ENCODE results near the gene RIMOC1. TPM values are rescaled to one million over a fixed set of nuclear protein-coding genes. Genes with fewer than 3 reads are reported as not detected.

The RIMOC1 gene
- total and polyA plus RNA-seq, 2 donors (not counting 1 experiment from before 2014, with no cell fraction given), result 5.3 to 33.1 TPM

DNA sequence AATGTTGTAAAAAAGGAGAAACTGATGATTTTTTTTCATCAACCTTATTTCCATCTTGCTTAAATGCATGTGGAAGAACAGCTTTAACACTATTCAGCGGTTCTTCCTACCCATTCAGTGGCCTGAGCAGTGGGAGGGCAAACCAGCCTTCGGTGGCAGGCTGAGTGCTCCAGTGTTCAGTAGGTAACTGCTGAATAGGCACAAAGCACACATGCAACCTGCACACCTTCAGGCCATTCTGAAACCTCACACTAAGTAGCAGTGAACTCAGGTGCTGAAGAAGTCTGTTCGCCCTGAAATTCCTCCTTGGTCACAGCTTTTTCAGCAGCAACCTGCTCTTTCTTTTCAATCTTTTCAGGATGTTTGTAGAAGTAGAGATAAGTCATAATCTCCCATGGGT, 47.1 kb downstream of the RIMOC1 start:
- Histone ChIP-seq H3K4me2 (replicated peaks; ENCODE audit: low read depth, low read length, poor library complexity, severe bottlenecking) (no peak overlapping the region), H4K20me1 (ENCODE audit: control insufficient read depth, insufficient read depth, low read length, poor library complexity, severe bottlenecking) (no peaks in the 10 kb centered on the region), H3K9me3 (ENCODE audit: control extremely low read depth in 1 of 3, control insufficient read depth in 2 of 3, insufficient read depth in 1 of 3, low read length in 2 of 3) (no peaks in the 10 kb centered on the region), H3K4me1 (ENCODE audit: control insufficient read depth in 2 of 2, insufficient read depth in 2 of 2, low read length in 2 of 2) (no peaks in the 10 kb centered on the region), H2AFZ (ENCODE audit: insufficient read depth, low read depth, low read length, poor library complexity, severe bottlenecking) (no peak overlapping the region), H3K36me3 (replicated peaks in 1 of 2; ENCODE audit: control extremely low read depth in 1 of 2, control insufficient read depth in 1 of 2, extremely low read depth in 1 of 2, insufficient read depth in 2 of 2, low read length in 1 of 2) (no peaks in the 10 kb centered on the region), H3K4me3 (ENCODE audit: control extremely low read depth in 1 of 5, extremely low read depth in 1 of 5, insufficient read depth in 1 of 5, low read depth in 2 of 5, low read length in 4 of 5) (no peak overlapping the region), H3K9ac (ENCODE audit: low read length) (no peak overlapping the region), H3K79me2 (ENCODE audit: control insufficient read depth, insufficient read depth, low read length) (no peaks in the 10 kb centered on the region), H3K27ac (ENCODE audit: low read length in 2 of 2) (no peak overlapping the region), H3K27me3 (replicated peaks in 1 of 4; ENCODE audit: control extremely low read depth in 1 of 4, control insufficient read depth in 3 of 4, insufficient read depth in 4 of 4, low read length in 3 of 4) (no peaks in the 10 kb centered on the region)
- Mint-ChIP-seq H3K27ac (no peak overlapping the region), H3K4me3 (no peak overlapping the region), H3K27me3 (no peaks in the 10 kb centered on the region), H3K9me3 (ENCODE audit: insufficient read depth) (no peaks in the 10 kb centered on the region), H3K4me1 (no peaks in the 10 kb centered on the region)
- no peak for DNase-seq
- 100% methylated on average over 1 of the region's 3 CpGs for WGBS (ENCODE audit: insufficient coverage)
- ChIA-PET CTCF (no interaction called here), POLR2A (no interaction called here)
- no peak for ATAC-seq (ENCODE audit: low read depth)
- intact Hi-C loops (cut with micrococcal nuclease), result no loop called here
- TF ChIP-seq CTCF (IDR thresholded peaks at IDR 0.05), result no peak
- TF ChIP-seq EZH2 (IDR thresholded peaks at IDR 0.05; ENCODE audit: borderline replicate concordance, insufficient read depth, low read depth, low read length, poor library complexity, severe bottlenecking), result no peak

Other genes starting within 250 kb of the RIMOC1 start
- gene OXCT1, start 33.9 kb upstream of the RIMOC1 start, total RNA-seq, result 34.9 and 35.6 TPM in 2 replicates
- 11.0 and 11.8 TPM in 2 replicates for gene OXCT1, start 33.9 kb upstream of the RIMOC1 start, polyA plus RNA-seq
- 17.1 and 17.9 TPM in 2 replicates for gene FBXO4, start 20.9 kb downstream of the RIMOC1 start, total RNA-seq
- 7.2 and 7.6 TPM in 2 replicates for gene FBXO4, start 20.9 kb downstream of the RIMOC1 start, polyA plus RNA-seq

Measured in B cell (primary cell).